ENCODE data around the gene PCSK2.

Gene PCSK2

DNA sequence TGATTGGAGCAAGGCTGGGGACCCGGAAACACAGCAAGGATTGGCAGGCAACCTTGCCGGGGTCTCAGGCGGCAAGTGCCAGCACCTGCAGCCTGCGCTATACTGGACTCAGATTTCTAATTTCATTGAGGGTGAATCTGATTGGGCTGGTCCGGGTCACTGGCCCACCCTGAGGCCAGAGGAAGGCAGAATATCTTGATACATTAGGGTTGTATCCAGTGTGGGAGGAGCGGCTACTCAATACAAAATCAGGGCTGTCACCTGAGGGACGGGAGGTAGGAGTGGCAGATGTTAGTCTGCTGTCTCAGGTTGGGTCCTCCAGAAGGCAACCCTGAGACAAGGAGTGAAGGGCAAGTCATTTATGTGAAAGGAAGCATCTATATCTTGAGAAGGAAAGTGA, 263.7 kb downstream of the PCSK2 start:
- no peak for DNase-seq

DNA sequence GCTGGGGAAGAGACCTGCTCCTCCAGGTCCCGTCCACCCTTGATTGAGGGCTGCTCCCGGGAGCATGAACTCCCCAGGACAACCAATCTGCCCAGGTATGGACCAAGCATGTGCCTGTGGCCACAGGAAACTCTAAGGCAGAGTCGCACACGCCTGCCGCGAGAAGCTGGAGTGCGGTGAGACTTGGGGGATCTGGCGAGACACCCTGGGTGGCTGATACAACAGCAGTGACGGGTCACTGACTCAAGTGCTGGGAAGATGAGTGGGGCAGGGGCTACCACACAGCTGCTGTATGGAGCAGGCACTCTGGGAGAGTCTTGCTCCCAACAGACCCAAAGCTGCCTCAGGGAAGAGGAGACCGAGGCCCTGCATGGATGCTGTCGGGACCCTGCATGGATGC, 264.2 kb downstream of the PCSK2 start:
- no peak for DNase-seq

DNA sequence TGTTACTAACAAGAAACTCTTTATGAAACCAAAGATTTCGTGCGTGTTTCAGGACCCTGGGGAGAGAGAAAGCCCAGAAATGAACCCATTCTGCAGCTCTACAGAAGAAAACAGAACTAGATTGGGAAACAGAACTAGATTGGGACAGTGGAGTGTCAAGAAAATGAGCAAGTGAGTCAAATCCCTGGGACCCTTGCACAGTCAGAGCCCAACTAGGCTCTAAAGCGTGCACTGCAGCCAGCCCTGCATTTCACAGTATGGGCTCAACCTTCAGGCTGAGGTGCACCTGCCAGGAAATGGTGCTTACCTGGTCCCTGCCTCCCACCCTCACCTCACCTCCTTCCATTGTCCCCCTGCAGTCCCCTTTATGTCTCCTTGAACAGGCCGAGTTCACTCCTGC, 264.6 kb downstream of the PCSK2 start:
- DNase-seq, result no peak

DNA sequence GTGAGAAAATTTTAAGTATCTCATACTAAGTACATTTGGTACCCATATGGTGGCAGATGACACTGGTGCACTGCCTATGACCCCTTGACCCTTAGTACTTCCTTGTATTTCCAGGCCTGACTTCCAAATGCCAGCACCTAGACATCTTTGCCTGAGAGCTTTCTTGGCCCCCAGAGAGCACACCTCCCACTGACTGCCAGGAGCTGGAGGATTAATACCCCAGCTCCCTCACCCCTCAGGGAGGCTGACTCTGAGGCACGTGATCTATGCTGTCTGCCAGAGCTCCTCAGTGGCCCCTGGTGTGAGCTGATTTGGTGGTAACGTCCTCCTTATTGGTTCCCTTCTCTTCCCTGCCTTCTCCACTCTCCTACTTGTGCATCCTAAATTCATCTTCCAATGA, 266.3 kb downstream of the PCSK2 start:
- no peak for DNase-seq

DNA sequence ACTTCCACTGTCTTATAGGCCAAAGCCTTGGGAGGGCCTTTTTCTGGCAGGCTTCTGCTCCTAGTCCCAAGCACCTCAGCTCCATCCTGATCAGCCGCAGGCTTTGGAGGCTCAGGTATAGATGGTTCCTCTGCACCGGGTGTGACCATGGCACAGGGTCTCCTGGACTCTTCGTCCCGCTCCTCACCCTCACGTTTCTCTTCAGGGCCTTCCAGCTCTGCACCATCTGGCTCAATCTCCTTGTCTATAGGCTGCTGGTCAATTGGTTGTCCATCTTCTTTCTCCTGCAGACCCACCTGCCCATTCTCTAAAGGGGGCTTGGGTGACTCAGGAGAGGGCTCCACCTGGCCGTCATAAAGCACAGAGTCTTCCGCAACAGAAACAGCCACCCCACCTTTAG, 267.4 kb downstream of the PCSK2 start:
- DNase-seq, result no peak

DNA sequence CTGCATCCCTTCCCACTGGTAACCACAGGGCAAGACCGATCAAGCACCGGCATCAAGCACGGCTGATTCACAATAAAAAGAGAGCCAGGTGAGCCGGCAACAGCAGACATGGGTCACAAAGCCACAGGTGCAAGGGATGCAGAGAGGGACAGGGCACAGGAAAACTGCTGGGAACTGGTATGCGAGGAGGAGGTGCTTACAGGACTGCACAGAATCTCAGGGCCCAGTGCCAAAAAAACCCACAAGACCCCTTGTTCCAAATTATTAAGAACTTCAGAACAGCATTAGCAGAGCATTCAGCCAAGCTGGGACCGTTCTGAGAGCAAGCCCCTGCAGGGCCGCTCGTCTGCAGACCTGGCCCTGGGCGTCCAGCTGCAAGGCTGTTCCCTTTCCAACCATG, 269.0 kb downstream of the PCSK2 start:
- no peak for DNase-seq

DNA sequence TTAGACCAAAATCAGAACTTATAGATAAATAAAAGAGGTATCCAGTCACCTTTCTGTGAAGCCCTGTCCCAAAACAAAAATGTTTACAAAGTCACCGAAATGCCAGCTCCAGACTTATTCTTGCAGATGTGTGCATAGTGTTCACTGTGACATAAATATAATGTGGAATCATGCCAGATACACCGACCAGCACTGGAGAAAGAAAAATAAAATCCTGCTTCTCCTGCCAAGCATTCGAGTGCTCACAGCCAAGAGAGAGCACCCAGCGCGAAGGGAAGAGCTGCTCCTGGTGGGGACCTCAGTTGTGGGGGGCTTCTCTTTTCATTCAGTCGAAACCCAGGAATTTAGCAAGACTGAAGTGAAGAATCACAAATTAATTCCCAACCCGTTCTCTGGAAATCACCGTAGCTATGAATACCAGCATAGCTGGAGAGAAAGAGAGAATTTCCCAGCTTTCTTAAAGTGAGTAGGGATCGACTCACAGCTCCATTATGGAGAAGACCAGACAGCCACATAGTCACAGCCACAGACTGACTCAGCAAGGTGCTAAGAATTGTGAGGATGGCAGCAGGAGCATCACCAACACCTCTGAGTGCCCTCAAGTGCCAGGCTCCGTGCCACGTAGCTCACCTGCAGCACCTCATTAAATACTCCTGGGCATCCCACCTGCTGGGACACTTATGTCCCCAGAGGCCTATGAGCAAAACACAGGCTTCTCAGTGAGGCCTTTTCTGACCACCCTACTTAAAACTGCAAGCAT, 271.2 kb downstream of the PCSK2 start:
- no peak for DNase-seq

DNA sequence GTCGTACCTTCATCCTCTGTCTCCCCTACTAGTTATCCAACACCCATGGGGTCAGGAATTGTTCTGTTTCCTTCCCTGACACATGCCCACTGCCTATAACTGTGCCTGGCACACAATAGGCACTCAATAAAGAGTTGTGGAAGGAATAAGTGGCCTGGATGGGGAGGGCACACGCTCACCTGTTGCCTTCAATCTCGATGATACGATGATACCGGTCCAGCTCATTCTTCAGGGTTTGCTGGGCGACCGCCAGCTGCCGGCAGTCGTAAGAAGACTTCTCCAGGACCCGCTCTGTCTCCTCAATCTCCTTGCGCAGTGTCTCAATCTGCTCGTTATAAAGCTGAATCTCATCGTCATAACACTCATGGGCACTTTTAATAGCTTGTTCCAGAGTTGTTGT, 271.8 kb downstream of the PCSK2 start:
- DNase-seq, result no peak

DNA sequence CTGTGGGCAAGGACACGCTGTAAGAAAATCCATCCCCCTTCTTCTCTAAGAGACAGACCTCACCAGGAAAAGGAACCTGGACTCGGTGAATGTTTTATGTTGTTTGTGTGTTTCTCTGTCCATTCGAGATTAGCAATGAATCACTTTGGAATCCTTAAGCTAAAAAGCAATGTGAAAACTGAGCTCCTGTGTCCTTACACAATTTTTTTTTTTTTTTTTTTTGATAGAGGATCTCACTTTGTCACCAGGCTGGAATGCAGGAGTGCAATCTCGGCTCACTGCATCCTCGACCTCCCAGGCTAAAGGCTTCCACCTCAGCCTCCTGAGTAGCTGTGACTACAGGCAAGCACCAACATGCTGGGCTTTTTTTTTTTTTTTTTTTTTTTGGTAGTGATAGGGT, 272.2 kb downstream of the PCSK2 start:
- no peak for DNase-seq

DNA sequence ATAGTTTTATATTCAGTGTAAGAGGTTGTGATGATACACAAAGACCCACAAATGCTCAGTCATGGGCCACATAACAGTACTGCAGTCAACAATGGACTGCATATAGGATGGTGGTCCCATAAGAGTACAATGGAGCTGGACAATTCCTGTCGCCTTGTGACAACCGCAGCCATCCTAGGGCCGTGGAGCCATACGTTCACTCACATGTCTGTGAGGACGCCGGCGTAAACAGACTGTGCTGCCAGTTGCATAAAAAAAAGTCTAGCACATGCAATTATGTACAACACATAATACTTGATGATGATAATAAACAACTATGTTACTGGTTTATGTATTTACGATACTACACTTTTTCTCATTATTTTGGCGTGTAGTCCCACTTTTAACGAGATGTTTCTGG, 273.4 kb downstream of the PCSK2 start:
- DNase-seq, result no peak

DNA sequence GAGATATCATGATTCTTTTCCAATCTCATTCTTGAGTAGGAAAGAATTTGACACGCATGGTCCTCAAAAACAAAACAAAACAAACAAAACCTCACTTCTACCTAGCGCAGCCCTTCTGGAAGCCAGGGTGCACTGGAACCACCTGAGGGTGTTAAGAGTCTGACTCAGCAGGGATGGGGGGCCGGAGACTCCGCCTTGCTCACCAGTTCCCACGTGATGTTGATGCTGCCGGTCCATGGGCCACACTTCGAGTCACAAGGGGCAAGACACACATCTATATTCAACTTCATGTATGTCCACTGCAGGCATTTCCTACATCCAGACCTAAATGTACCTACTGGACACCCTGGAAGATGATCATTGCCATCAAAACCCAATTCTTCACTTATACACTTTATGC, 274.0 kb downstream of the PCSK2 start:
- DNase-seq, result no peak

DNA sequence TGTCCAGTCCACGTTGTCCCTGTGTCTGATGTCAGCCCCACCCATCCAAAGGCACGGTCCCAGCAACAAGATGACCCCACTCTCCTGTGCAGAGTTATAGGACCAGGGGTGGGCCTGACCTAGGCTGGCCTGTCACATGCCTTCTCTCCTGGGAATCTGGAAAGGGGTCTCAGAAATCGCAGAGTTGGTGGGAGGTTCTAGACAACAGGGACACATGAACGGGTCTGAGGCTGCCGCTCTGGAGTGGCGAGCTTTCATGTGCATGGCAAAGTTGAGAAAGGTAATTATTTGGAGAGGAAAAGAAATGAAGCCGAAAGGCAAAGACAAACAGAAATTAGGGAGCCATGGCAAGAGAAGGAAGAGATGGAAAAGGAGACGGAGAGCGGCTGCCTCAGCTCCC, 274.9 kb downstream of the PCSK2 start:
- DNase-seq, result no peak

DNA sequence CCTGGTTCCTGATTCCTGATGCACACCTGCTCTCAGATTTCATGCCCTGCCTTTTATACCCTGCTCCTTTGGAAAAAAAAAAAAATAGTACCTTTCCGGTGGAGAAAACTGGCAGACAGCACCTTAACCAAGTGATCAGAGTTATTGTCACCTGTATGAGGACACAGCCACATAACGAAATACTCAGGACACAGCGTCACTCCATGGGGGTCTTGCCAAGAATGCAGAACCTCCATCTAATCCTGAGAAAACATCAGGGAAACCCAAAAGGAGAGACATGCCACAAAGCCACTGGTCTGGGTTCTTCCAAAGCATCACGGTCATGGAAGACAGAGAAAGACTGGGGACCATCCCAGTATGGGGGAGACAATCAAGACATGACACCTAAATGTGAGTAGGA, 275.3 kb downstream of the PCSK2 start:
- DNase-seq, result no peak

DNA sequence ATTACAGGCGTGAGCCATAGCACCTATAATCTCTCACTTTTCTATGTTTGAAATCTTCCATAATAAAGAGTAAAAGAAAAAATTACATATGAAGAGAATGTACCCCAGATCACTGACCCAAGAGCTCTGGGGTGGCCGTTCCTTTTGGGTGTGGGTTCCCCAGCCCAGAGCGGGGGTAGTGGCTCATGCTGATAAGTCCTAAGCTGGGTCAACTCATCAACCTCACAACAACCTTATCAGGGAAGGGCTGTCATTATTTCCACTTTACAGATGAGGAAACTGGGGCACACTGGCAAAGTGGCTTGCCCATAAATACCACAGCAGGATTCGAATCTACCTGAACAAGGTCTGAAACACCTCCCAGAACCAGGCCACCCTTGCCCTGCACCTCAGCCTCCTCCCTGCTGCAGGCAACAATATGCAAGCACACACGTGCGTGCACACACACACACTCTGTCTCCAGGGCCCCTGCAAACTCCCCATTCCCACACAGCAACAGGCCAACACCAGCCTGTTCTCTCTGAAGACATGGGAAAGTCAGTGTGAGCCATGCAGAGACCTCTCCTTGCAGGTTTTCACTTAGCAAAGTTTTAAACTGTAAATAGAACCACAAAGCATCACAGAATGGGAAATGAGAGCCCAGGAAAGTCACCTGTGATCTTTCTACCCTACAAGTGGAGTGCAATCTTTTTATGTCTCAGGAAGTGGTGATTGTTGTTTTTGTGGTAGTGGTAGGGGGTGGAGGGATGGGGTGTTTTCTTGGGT, 276.6 kb downstream of the PCSK2 start:
- no peak for DNase-seq

DNA sequence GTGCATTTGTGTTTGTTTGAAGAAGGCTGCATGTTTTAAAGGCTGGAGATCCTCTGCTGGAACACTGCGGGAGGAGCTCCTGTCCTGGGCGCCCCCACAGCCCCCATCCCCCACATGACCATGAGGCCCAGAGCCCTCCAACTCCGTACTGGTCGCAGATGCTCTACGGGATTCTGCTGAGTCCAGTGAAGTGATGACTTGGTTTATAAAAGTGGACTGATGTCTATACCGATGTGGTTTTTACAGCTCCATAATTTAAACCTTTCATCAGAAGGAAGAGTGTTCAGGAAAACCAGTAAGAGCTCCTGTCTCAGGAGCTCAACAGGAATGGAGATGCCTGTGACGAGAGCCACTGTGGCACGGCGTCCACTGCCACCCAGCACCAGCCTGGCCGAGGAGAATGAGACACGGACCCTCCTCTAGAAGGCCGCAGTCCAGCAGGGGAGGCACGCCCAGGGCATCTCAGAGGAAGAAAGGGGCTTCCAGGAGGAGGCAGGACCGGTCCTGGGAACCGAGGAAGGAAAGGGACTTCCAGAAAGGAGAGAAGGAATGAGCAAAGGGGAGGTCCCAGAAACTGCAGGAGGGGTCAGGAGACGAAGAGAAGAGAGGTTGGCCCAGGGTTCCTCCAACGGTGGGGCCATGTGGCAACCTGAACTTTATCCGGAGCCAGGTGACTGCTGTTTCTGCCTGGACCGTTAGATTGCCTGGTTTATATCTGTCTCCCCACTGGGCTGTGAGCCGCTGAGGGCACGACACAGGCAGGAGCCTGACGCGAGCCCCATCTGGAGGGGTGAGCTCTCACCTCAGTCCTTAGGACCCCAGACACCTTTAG, 277.4 kb downstream of the PCSK2 start:
- DNase-seq, result peak in 1 of 2 experiments; percentile 21

DNA sequence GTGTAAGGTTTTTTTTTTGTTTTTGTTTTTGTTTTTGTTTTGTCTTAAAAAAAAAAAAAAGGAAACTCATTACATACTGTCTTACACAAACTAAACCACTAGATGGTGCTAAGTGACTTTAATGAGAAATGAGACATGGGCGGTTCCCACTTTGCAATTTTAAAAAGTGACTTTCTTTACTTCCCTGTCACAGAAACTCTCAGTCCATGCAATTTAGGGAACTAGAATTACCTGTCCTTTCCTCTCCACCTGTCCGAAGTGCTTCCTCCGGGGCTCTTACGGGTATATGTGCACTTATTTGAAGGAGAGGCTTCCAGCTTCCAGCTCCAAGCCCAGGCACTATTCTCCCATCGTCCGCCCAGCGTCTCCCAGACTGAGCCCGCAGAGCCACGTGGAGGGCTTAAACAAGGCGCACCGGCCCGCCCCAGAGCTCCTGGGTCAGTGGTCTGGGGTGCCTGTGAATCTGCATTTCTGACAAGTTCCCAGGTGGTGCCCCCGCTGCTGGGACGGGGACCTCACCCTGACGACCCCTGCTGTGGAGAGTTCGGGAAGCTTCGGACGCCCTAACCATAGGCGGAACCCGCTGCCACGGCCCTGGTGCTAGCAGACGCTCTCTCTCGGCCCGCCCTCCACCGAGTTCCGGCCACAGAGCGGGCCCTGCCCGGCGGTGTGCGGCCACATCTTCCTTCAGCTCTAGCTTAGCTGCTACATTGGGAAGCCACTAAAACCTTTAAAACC, 278.2 kb downstream of the PCSK2 start:
- peak; percentile 63 to 69 for DNase-seq

DNA sequence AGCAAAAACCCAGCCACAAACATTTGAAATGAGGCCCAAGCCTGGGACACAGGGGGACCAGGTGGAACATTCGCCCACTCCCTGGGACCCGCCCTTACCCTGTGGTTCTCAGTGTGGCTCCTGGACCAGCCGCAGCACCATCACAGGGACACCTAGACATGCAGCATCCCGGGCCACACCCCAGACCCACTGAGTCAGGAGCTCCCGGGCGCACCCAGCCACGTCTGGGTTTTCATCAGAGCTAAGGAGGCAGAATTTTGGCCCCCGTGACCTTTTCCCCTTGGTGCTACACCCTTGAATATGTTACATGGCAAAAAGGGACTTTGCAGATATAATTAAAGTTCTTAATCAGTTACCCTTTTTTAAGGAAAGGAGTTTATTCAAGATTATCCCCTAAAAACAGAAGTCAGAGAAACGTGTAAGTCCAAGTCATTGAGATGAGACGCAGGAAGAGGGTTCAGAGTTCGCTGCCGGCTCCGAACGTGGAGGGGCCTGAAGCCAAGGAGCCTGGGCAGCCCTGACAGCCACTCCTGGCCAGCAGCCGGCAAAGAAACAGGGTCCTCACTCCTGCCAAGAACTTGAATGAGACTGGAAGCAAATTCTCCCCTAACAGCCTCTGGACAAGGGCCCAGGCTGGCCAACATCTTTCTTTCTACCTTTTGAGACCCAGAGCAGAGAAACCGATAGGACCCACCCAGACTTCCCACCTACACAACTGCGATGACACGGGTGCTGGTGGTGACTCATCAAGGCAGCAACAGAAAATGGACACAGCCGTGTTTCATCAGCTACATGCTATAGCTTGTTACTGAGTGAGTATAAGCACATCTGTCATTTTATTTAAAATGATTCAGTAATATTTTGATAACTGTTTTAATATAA, 279.0 kb downstream of the PCSK2 start:
- no peak for DNase-seq

DNA sequence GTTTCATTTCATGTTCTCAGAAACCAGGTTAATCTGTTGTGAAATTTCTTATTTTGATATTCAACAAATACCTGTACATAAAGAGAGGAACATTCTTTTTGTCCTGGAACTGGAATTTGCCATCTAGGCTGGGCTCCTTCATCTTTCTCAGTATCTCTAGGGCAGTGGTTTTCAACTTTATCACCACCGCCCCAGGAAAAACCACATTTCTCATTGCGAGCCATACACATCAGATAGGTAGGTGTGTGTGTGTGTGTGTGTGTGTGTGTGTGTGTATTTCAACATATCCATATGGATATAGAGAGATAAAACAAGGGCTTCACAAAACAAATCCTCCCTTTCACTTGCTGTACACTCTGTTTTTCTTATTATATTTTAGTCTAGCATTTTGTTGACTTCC, 280.2 kb downstream of the PCSK2 start:
- DNase-seq, result no peak

DNA sequence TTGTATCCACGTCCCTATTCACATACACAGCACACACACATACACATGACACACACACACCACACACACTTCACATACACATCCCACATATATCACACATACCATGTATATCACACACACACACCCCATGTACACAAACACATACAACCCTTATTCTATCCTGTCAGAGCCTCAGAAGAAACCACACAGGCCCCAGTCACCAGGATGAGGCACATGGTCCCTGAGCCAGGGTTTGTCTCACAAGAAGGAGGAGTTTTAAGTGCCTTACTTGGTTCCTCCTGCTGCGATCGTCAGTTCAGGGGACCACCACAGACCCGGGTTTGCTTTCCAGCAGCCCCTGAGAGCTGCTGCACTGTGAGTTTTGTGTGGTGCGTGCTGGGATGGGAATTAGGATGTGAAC, 280.7 kb downstream of the PCSK2 start:
- no peak for DNase-seq

DNA sequence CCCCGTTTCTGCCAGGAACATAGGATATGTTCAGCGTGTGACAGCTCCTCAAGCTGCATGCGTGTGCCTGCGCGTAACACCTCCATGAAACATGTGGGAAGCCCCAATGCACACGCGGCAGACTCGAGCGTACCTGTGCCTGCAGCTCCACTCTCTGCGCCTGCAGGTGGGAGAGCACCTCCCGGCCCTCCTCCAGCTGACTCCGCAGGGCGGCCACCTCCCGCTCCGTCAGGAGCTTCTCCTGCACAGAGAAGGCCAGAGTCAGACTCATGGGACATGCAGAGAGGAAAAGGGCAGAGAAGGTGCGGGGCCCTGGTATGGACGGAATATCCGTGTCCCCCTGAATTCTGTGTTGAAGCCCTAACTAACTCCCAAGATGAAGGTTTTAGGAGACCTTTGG, 281.9 kb downstream of the PCSK2 start:
- no peak for DNase-seq

DNA sequence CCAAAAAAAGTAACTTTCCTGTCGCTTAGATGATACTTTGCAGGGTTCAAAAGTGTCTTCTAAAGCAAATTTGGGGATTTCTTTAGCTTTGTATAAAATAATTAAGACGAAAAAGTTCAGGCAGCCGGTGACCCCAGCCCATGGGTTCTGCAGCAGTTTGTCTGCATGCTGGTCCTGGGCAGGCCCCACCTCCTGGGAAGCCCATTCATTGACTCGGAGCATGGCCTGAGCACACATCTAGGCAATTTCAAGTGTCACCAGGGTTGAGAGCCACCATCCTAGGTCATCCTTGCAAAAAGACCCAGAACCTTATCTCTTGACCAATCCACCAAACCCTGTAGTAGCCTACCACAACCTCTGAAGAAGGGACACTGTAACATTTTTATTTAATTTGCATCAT, 283.7 kb downstream of the PCSK2 start:
- DNase-seq, result no peak

DNA sequence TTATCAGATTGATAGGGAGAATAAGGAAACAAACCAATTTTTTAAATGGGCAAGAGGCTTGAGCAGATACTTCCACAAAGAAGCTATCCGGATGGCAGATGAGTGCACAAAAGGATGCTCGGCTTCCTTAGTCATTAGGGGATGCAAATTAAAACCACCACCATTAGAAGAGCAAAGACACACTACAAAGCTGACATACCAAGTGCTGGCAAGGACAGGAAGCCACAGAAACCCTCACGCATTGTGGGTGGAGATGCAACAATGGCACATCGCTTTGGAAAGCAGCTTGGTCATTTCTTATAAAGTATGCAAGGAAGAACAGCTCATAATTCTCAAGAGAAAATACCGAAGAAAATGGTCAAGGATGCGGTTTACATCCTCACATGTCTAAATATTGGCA, 284.6 kb downstream of the PCSK2 start:
- DNase-seq, result no peak

All from AML-193 (cell line).